Neutrophil (primary cell): ENCODE measurements around the gene CREB3.

Experiments used
- H3K27ac ChIP-seq: fragments of 200-600 bp; sonication (generic); 2 replicates; pipeline ENCODE4 v1.5.1; 2016; ENCODE audit warnings: mild to moderate bottlenecking, moderate library complexity
- H3K27me3 ChIP-seq: fragments of 200-600 bp; sonication (generic); 2 replicates; pipeline ENCODE4 v1.6.0; 2016; ENCODE audit warnings: mild to moderate bottlenecking
- H3K36me3 ChIP-seq: fragments of 200-600 bp; sonication (generic); 2 replicates; pipeline ENCODE4 v1.5.1; 2017
- H3K4me1 ChIP-seq, 2 experiments: fragments of 200-600 bp in 1 of 2; sonication (generic) in 1 of 2; 1 replicate in 1 of 2; 2 replicates in 1 of 2; pipeline versions ENCODE4 v1.5.1 to v1.6.1; 2013 to 2016; ENCODE audit warnings: low read depth in 1 of 2, low read length in 1 of 2, mild to moderate bottlenecking in 1 of 2, moderate library complexity in 1 of 2; ENCODE audit not compliant: control insufficient read depth in 1 of 2, insufficient read depth in 1 of 2
- H3K4me3 ChIP-seq, 2 experiments: fragments of 200-600 bp in 1 of 2; sonication (generic) in 1 of 2; 1 replicate in 1 of 2; 2 replicates in 1 of 2; pipeline ENCODE4 v1.5.1; 2013 to 2016; ENCODE audit warnings: low read depth in 1 of 2, low read length in 1 of 2, mild to moderate bottlenecking in 1 of 2, moderate library complexity in 1 of 2
- H3K9me3 ChIP-seq: fragments of 200-600 bp; sonication (generic); 2 replicates; pipeline ENCODE4 v1.5.1; 2016
- CTCF ChIP-seq: fragments of 200-600 bp; sonication (generic); IDR thresholded peaks from 2 replicates; pipeline ENCODE4 v1.5.1; 2016; ENCODE audit warnings: antibody characterized with exemption

Gene CREB3

GRCh38 chr9:35697486-35697885 lies 35.0 kb upstream of the CREB3 start:
- Histone ChIP-seq H3K4me3 (no peak overlapping the region), H3K36me3 (peaks cover 75% of the 10 kb centered on the region), H3K4me1 (no peaks in the 10 kb centered on the region), H3K27me3 (no peaks in the 10 kb centered on the region), H3K27ac (peak overlapping the region; percentile 63), H3K9me3 (no peaks in the 10 kb centered on the region)
- no peak for TF ChIP-seq CTCF

- Histone ChIP-seq H3K27me3 (no peaks in the 10 kb centered on the region), H3K36me3 (peaks cover 83% of the 10 kb centered on the region), H3K4me3 (no peak overlapping the region), H3K9me3 (no peaks in the 10 kb centered on the region), H3K27ac (peak overlapping the region; percentile 63), H3K4me1 (no peaks in the 10 kb centered on the region)
- TF ChIP-seq CTCF = no peak
Observed at GRCh38 chr9:35698231-35698630, 34.2 kb upstream of the CREB3 start.

GRCh38 chr9:35700031-35700430 lies 32.4 kb upstream of the CREB3 start:
- no peaks in the 10 kb centered on the region for H3K27me3 ChIP-seq
- H3K36me3 ChIP-seq = peaks cover 99% of the 10 kb centered on the region
- no peak for TF ChIP-seq CTCF
- no peaks in the 10 kb centered on the region for H3K9me3 ChIP-seq
- no peak overlapping the region for H3K27ac ChIP-seq
- no peaks in the 10 kb centered on the region for H3K4me1 ChIP-seq
- no peak overlapping the region for H3K4me3 ChIP-seq

- TF ChIP-seq CTCF = no peak
- Histone ChIP-seq H3K27ac (no peak overlapping the region), H3K4me3 (no peak overlapping the region), H3K27me3 (no peaks in the 10 kb centered on the region), H3K4me1 (no peaks in the 10 kb centered on the region), H3K9me3 (no peaks in the 10 kb centered on the region), H3K36me3 (peaks cover 100% of the 10 kb centered on the region)
Observed at GRCh38 chr9:35700942-35701341, 31.5 kb upstream of the CREB3 start.

DNA sequence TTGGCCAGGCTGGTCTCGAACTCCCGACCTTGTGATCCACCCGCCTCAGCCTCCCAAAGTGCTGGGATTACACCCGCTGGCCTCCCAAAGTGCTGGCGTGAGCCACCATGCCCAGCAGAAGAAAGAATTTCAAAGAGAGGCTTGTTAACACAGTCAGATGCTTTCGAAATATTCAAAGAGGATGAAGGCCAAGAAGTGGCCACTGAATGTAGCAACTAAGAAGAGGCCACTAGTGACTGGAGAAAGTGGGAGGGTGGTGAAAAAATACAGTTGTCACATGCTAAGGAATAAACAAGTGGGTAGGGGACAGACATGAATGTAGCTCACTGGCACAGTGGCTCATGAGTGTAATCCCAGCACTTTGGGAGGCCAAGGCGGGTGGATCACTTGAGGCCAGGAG lies 29.8 kb upstream of the CREB3 start:
- no peaks in the 10 kb centered on the region for H3K27me3 ChIP-seq
- no peak overlapping the region for H3K4me3 ChIP-seq
- peaks cover 4% of the 10 kb centered on the region for H3K9me3 ChIP-seq
- H3K27ac ChIP-seq = no peak overlapping the region
- no peak for TF ChIP-seq CTCF
- peaks cover 100% of the 10 kb centered on the region for H3K36me3 ChIP-seq
- no peaks in the 10 kb centered on the region for H3K4me1 ChIP-seq
